HCT116 (cell line): ENCODE measurements around the gene KLRC3. TPM values are rescaled to one million over a fixed set of nuclear protein-coding genes. Genes with fewer than 3 reads are reported as not detected.
"Not testable (repeated sequence)": the region's sequence is repeated elsewhere in the genome, so short reads cannot be mapped to it uniquely, and the experiment has no call there.

Experiments used
- ATAC-seq: fragments of 200-7000 bp; cut with Tn5 transposase; 2 replicates; pipeline ENCODE4 v1.9.1; 2020; ENCODE audit warnings: mild to moderate bottlenecking, moderate library complexity
- BruUV-seq: library from RNA; stranded (reverse); fragments of 400-500 nt; replicated peaks from 2 replicates; lab custom pipeline; 2021; lab: Mats Ljungman, UMichigan
- CTCF ChIA-PET: fragments of 300-600 bp; sonication (Branson Sonifier 250); formaldehyde crosslinking; loops from one replicate; lab custom pipeline; 2021; ENCODE audit warnings: antibody characterized with exemption; lab: Charles Lee
- POLR2A ChIA-PET: fragments of 300-600, 350-600 bp; sonication (Branson Sonifier 250); formaldehyde crosslinking; loops from one replicate; lab custom pipeline; 2021; ENCODE audit warnings: antibody characterized with exemption; lab: Charles Lee
- RAD21 ChIA-PET, 2 experiments: fragments of 300-600 bp; sonication (Branson Sonifier 250); formaldehyde crosslinking; loops; one replicate each; lab custom pipeline; 2023; ENCODE audit warnings: low total read pairs in 2 of 2; ENCODE audit not compliant: uncharacterized antibody in 2 of 2, unreplicated experiment in 2 of 2, low non-redundant PET in 1 of 2; lab: Charles Lee
- DNase-seq: peaks from one replicate; pipeline ENCODE4 v3.0.0-alpha.2; 2010; ENCODE audit warnings: low read depth, low spot score
- H2AFZ ChIP-seq: fragments of 200-600 bp; shearing (Covaris generic), sonication (generic); 2 replicates; pipeline ENCODE4 v1.6.1; 2017; ENCODE audit warnings: low read depth, mixed run types, mixed read lengths, antibody characterized with exemption, low read length; ENCODE audit not compliant: poor library complexity, severe bottlenecking
- H3K27ac ChIP-seq: 2 replicates; pipeline ENCODE4 v1.5.1; 2012; ENCODE audit warnings: low read depth, low read length
- H3K27me3 ChIP-seq: fragments of 200-600 bp; sonication (generic); 2 replicates; pipeline ENCODE4 v1.6.1; 2016; ENCODE audit warnings: mixed run types, low read length, mixed read lengths; ENCODE audit not compliant: insufficient read depth
- H3K36me3 ChIP-seq, 2 experiments: fragments of 200-500 bp in 1 of 2; fragments of 200-600 bp in 1 of 2; sonication (Bioruptor generic) in 1 of 2; sonication (generic) in 1 of 2; 2 replicates each; pipeline versions ENCODE4 v1.5.1 to v1.6.1; 2014 to 2016; ENCODE audit warnings: low read length in 2 of 2, inconsistent platforms in 1 of 2, mixed read lengths in 1 of 2, mixed run types in 1 of 2; ENCODE audit not compliant: insufficient read depth in 2 of 2, control insufficient read depth in 1 of 2
- H3K4me1 ChIP-seq, 2 experiments: fragments of 200-600 bp in 1 of 2; sonication (generic) in 1 of 2; 2 replicates each; pipeline versions ENCODE4 v1.5.1 to v1.6.1; 2012 to 2017; ENCODE audit warnings: low read length in 2 of 2, inconsistent platforms in 1 of 2, mild to moderate bottlenecking in 1 of 2, mixed read lengths in 1 of 2, mixed run types in 1 of 2, moderate library complexity in 1 of 2; ENCODE audit not compliant: insufficient read depth in 2 of 2, control insufficient read depth in 1 of 2
- H3K4me2 ChIP-seq: fragments of 200-600 bp; sonication (generic); 2 replicates; pipeline ENCODE4 v1.6.1; 2017; ENCODE audit warnings: mixed run types, low read length, mixed read lengths
- H3K4me3 ChIP-seq, 2 experiments: fragments of 200-600 bp in 1 of 2; sonication (generic) in 1 of 2; replicated peaks in 1 of 2; 2 replicates each; pipeline ENCODE4 v1.5.1; 2011 to 2016; ENCODE audit warnings: low read length in 2 of 2, control low read depth in 1 of 2, low read depth in 1 of 2, mild to moderate bottlenecking in 1 of 2, mixed read lengths in 1 of 2, mixed run types in 1 of 2
- H3K79me2 ChIP-seq: fragments of 200-600 bp; sonication (generic); 2 replicates; pipeline ENCODE4 v1.6.1; 2017; ENCODE audit warnings: mild to moderate bottlenecking, mixed run types, low read length, moderate library complexity, mixed read lengths; ENCODE audit not compliant: insufficient read depth
- H3K9ac ChIP-seq: fragments of 200-600 bp; sonication (generic); 2 replicates; pipeline ENCODE4 v1.6.1; 2016; ENCODE audit warnings: low read length, mixed read lengths
- H3K9me2 ChIP-seq: fragments of 200-600 bp; sonication (generic), shearing (Covaris generic); 2 replicates; pipeline ENCODE4 v1.6.1; 2017; ENCODE audit warnings: mixed run types, mild to moderate bottlenecking, moderate library complexity; ENCODE audit not compliant: insufficient read depth
- H3K9me3 ChIP-seq, 2 experiments: fragments of 200-500 bp in 1 of 2; fragments of 200-600 bp in 1 of 2; sonication (Bioruptor generic) in 1 of 2; sonication (generic) in 1 of 2; 2 replicates each; pipeline ENCODE4 v1.6.1; 2014 to 2017; ENCODE audit warnings: low read length in 2 of 2, mixed read lengths in 2 of 2, inconsistent platforms in 1 of 2, low read depth in 1 of 2, mild to moderate bottlenecking in 1 of 2, mixed run types in 1 of 2, moderate library complexity in 1 of 2; ENCODE audit not compliant: control insufficient read depth in 1 of 2, insufficient read depth in 1 of 2
- H4K20me1 ChIP-seq: fragments of 200-600 bp; sonication (generic), shearing (Covaris generic); 2 replicates; pipeline ENCODE4 v1.6.1; 2017; ENCODE audit warnings: mixed run types, mild to moderate bottlenecking, moderate library complexity; ENCODE audit not compliant: insufficient read depth
- CBX3 ChIP-seq: IDR thresholded peaks from 2 replicates; pipeline ENCODE4 v1.6.1; 2012; ENCODE audit warnings: low read depth
- CEBPB ChIP-seq: IDR thresholded peaks from 2 replicates; pipeline ENCODE4 v1.6.1; 2012; ENCODE audit warnings: low read depth
- EGR1 ChIP-seq: IDR thresholded peaks from 2 replicates; pipeline ENCODE4 v1.6.1; 2012; ENCODE audit warnings: low read depth
- ELF1 ChIP-seq: IDR thresholded peaks from 2 replicates; pipeline ENCODE4 v1.6.1; 2012; ENCODE audit warnings: low read depth, borderline replicate concordance
- EZH2 ChIP-seq: fragments of 200-600 bp; sonication (generic); IDR thresholded peaks from 2 replicates; pipeline ENCODE4 v1.6.1; 2017; ENCODE audit warnings: antibody characterized with exemption, mixed run types
- EZH2phosphoT487 ChIP-seq: fragments of 200-600 bp; IDR thresholded peaks from 2 replicates; pipeline ENCODE4 v1.6.1; 2018; ENCODE audit warnings: antibody characterized with exemption, borderline replicate concordance
- JUND ChIP-seq: IDR thresholded peaks from 2 replicates; pipeline ENCODE4 v1.6.1; 2012
- POLR2A ChIP-seq: IDR thresholded peaks from 2 replicates; pipeline ENCODE4 v1.7.0; 2011; ENCODE audit warnings: borderline replicate concordance; ENCODE audit not compliant: insufficient read depth, insufficient read length; ENCODE audit errors: extremely low read depth
- POLR2AphosphoS5 ChIP-seq: IDR thresholded peaks from 2 replicates; pipeline ENCODE4 v1.6.1; 2011; ENCODE audit warnings: mild to moderate bottlenecking, low read depth, low read length, moderate library complexity
- RAD21 ChIP-seq: IDR thresholded peaks from 2 replicates; pipeline ENCODE4 v1.6.1; 2012; ENCODE audit warnings: low read depth, mild to moderate bottlenecking
- SIN3A ChIP-seq: IDR thresholded peaks from 2 replicates; pipeline ENCODE4 v1.6.1; 2012; ENCODE audit warnings: low read depth
- SP1 ChIP-seq: IDR thresholded peaks from 2 replicates; pipeline ENCODE4 v1.6.1; 2012; ENCODE audit warnings: low read depth
- SRF ChIP-seq: IDR thresholded peaks from 2 replicates; pipeline ENCODE4 v1.6.1; 2012; ENCODE audit warnings: low read depth
- TCF7L2 ChIP-seq: IDR thresholded peaks from 2 replicates; pipeline ENCODE4 v1.7.0; 2011; ENCODE audit warnings: borderline replicate concordance, inconsistent platforms; ENCODE audit not compliant: insufficient read depth, insufficient read length; ENCODE audit errors: extremely low read depth
- ZFX ChIP-seq: fragments of 450-650 bp; IDR thresholded peaks from 2 replicates; pipeline ENCODE4 v1.6.1; 2017
- ZNF274 ChIP-seq: fragments of 200-500 bp; sonication (Bioruptor generic); IDR thresholded peaks from 2 replicates; pipeline ENCODE4 v1.6.1; 2014; ENCODE audit warnings: mild to moderate bottlenecking, low read depth, low read length, inconsistent platforms
- intact Hi-C: fragments of 100-400 bp; cut with micrococcal nuclease; formaldehyde crosslinking; loops from 2 replicates; pipeline ENCODE4 v1.10.0; 2022
- total RNA-seq: library from RNA; stranded (reverse); gene quantifications from one replicate; pipeline ENCODE4 v1.2.1, GENCODE V29; 2021; ENCODE audit not compliant: unreplicated experiment
- TF ChIP-seq, protein P1 (sequence below): IDR thresholded peaks from 2 replicates; pipeline ENCODE4 v1.6.1; 2012
- TF ChIP-seq, protein P2 (sequence below): IDR thresholded peaks from 2 replicates; pipeline ENCODE4 v1.6.1; 2012
- TF ChIP-seq, protein P3 (sequence below): IDR thresholded peaks from 2 replicates; pipeline ENCODE4 v1.6.1; 2012; ENCODE audit warnings: low read depth
- TF ChIP-seq, protein P4 (sequence below): IDR thresholded peaks from 2 replicates; pipeline ENCODE4 v1.6.1; 2011; ENCODE audit warnings: mild to moderate bottlenecking, low read length, moderate library complexity; ENCODE audit not compliant: insufficient replicate concordance; ENCODE audit errors: extremely low read depth

The KLRC3 gene
- total RNA-seq, 1 experiment from 2014 or later, result 1.8 TPM

GRCh38 chr12:10448236-10448635 lies 27.8 kb upstream of the KLRC3 start:
- ChIA-PET CTCF (no interaction called here), RAD21 (no interaction called here), POLR2A (no interaction called here)
- ATAC-seq, result no peak
- Histone ChIP-seq H2AFZ (no peak overlapping the region), H3K4me2 (no peak overlapping the region), H3K4me1 (no peaks in the 10 kb centered on the region), H3K4me3 (no peak overlapping the region), H3K27ac (no peak overlapping the region), H3K9me2 (no peaks in the 10 kb centered on the region), H3K79me2 (no peaks in the 10 kb centered on the region), H3K9me3 (no peaks in the 10 kb centered on the region), H3K27me3 (no peaks in the 10 kb centered on the region), H3K9ac (no peak overlapping the region), H3K36me3 (no peaks in the 10 kb centered on the region), H4K20me1 (no peaks in the 10 kb centered on the region)
- DNase-seq, result no peak
- no peak for TF ChIP-seq CEBPB
- no peak for TF ChIP-seq ZFX
- no peak for TF ChIP-seq SP1
- TF ChIP-seq, protein P1, sequence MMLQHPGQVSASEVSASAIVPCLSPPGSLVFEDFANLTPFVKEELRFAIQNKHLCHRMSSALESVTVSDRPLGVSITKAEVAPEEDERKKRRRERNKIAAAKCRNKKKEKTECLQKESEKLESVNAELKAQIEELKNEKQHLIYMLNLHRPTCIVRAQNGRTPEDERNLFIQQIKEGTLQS, result no peak
- TF ChIP-seq RAD21, result no peak
- no peak for TF ChIP-seq POLR2A
- TF ChIP-seq JUND, result no peak
- TF ChIP-seq, protein P2, sequence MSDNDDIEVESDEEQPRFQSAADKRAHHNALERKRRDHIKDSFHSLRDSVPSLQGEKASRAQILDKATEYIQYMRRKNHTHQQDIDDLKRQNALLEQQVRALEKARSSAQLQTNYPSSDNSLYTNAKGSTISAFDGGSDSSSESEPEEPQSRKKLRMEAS, result no peak
- no peak for TF ChIP-seq ZNF274
- TF ChIP-seq SRF, result no peak
- TF ChIP-seq ELF1, result no peak
- TF ChIP-seq EGR1, result no peak
- no peak for TF ChIP-seq CBX3
- no peak for TF ChIP-seq EZH2phosphoT487
- no peak for TF ChIP-seq TCF7L2
- TF ChIP-seq, protein P3, sequence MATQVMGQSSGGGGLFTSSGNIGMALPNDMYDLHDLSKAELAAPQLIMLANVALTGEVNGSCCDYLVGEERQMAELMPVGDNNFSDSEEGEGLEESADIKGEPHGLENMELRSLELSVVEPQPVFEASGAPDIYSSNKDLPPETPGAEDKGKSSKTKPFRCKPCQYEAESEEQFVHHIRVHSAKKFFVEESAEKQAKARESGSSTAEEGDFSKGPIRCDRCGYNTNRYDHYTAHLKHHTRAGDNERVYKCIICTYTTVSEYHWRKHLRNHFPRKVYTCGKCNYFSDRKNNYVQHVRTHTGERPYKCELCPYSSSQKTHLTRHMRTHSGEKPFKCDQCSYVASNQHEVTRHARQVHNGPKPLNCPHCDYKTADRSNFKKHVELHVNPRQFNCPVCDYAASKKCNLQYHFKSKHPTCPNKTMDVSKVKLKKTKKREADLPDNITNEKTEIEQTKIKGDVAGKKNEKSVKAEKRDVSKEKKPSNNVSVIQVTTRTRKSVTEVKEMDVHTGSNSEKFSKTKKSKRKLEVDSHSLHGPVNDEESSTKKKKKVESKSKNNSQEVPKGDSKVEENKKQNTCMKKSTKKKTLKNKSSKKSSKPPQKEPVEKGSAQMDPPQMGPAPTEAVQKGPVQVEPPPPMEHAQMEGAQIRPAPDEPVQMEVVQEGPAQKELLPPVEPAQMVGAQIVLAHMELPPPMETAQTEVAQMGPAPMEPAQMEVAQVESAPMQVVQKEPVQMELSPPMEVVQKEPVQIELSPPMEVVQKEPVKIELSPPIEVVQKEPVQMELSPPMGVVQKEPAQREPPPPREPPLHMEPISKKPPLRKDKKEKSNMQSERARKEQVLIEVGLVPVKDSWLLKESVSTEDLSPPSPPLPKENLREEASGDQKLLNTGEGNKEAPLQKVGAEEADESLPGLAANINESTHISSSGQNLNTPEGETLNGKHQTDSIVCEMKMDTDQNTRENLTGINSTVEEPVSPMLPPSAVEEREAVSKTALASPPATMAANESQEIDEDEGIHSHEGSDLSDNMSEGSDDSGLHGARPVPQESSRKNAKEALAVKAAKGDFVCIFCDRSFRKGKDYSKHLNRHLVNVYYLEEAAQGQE, result no peak
- TF ChIP-seq, protein P4, sequence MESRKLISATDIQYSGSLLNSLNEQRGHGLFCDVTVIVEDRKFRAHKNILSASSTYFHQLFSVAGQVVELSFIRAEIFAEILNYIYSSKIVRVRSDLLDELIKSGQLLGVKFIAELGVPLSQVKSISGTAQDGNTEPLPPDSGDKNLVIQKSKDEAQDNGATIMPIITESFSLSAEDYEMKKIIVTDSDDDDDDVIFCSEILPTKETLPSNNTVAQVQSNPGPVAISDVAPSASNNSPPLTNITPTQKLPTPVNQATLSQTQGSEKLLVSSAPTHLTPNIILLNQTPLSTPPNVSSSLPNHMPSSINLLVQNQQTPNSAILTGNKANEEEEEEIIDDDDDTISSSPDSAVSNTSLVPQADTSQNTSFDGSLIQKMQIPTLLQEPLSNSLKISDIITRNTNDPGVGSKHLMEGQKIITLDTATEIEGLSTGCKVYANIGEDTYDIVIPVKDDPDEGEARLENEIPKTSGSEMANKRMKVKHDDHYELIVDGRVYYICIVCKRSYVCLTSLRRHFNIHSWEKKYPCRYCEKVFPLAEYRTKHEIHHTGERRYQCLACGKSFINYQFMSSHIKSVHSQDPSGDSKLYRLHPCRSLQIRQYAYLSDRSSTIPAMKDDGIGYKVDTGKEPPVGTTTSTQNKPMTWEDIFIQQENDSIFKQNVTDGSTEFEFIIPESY, result no peak
- TF ChIP-seq POLR2AphosphoS5, result no peak
- no peak for TF ChIP-seq SIN3A
- TF ChIP-seq EZH2, result no peak
- intact Hi-C loops, result no loop called here
- no TSS peak for BruUV-seq

DNA sequence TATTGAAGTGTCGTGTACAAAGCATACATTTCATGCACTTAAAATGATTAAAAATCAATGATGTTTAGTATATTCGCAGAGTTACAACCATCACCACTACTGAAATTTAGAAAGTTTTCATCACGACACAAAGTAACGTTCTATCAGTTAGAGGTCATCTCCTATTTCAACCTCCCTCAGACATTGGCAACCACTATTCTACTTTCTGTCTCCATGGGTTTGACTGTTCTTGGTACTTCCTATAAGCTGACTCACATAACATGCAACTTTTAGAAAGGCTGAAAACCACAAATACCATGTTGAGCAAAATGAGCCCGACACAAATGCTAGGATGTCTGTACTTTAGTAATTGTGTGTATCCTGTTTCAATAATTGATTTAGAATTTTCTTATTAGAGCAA lies 25.7 kb upstream of the KLRC3 start:
- RAD21 ChIA-PET, H2AFZ ChIP-seq, H3K27ac ChIP-seq, H3K9ac ChIP-seq, intact Hi-C loops, H3K4me1 ChIP-seq, H4K20me1 ChIP-seq, H3K27me3 ChIP-seq, DNase-seq, H3K4me3 ChIP-seq, H3K79me2 ChIP-seq, ATAC-seq, POLR2A ChIA-PET, BruUV-seq, H3K4me2 ChIP-seq, H3K36me3 ChIP-seq, CTCF ChIA-PET, H3K9me3 ChIP-seq, H3K9me2 ChIP-seq: not testable (repeated sequence)
